HT-29 (cell line): ENCODE data around the gene SLC47A2. TPM values are rescaled to one million over a fixed set of nuclear protein-coding genes. Genes with fewer than 3 reads are reported as not detected.
"Not testable (repeated sequence)": the region's sequence is repeated elsewhere in the genome, so short reads cannot be mapped to it uniquely, and the experiment has no call there.

ENCODE experiments used
- DNase-seq: peaks from one replicate; pipeline ENCODE4 v3.0.0-alpha.2; 2015; ENCODE audit warnings: low spot score
- total RNA-seq: library from RNA; depleted of rRNA; stranded (reverse); fragments of >200 nt; shearing (Covaris generic); gene quantifications from 2 replicates; pipeline ENCODE4 v1.2.3, GENCODE V29; 2014; rRNA removed

Gene SLC47A2
- 0.05 TPM in 1 of 2 replicates, not detected in the other for total RNA-seq

GRCh38 chr17:19716108-19717030 lies at the start of gene SLC47A2:
TSS of gene SLC47A2 (minus strand) at chr17:19716584. CDS start at chr17:19716555, 29 bp downstream.
- DNase-seq: no peak

GRCh38 chr17:19766016-19766415 lies 49.6 kb upstream of the SLC47A2 start:
- no peak for DNase-seq

- DNase-seq: not testable (repeated sequence)
Observed at GRCh38 chr17:19763991-19764390, 47.6 kb upstream of the SLC47A2 start.

- no peak for DNase-seq
Observed at GRCh38 chr17:19763416-19763815, 47.0 kb upstream of the SLC47A2 start.

- DNase-seq: peak; percentile 55
Observed at GRCh38 chr17:19762515-19762961, 46.2 kb upstream of the SLC47A2 start.

GRCh38 chr17:19760746-19761145 lies 44.4 kb upstream of the SLC47A2 start:
- no peak for DNase-seq

- no peak for DNase-seq
Observed at GRCh38 chr17:19759568-19760549, 43.5 kb upstream of the SLC47A2 start.

GRCh38 chr17:19757536-19758180 lies 41.3 kb upstream of the SLC47A2 start:
- no peak for DNase-seq

- DNase-seq: no peak
Observed at GRCh38 chr17:19756546-19756945, 40.2 kb upstream of the SLC47A2 start.

- DNase-seq: no peak
Observed at GRCh38 chr17:19755821-19756510, 39.6 kb upstream of the SLC47A2 start.

GRCh38 chr17:19755392-19755791 lies 39.0 kb upstream of the SLC47A2 start:
- no peak for DNase-seq

GRCh38 chr17:19753661-19754463 lies 37.5 kb upstream of the SLC47A2 start:
- DNase-seq: peak; percentile 84

- DNase-seq: peak; percentile 80
Observed at GRCh38 chr17:19753051-19753509, 36.7 kb upstream of the SLC47A2 start.

GRCh38 chr17:19752216-19753050 lies 36.0 kb upstream of the SLC47A2 start:
- DNase-seq: no peak

- no peak for DNase-seq
Observed at GRCh38 chr17:19750835-19751234, 34.5 kb upstream of the SLC47A2 start.

GRCh38 chr17:19750020-19750572 lies 33.7 kb upstream of the SLC47A2 start:
- no peak for DNase-seq

GRCh38 chr17:19748807-19749193 lies 32.4 kb upstream of the SLC47A2 start:
- DNase-seq: no peak
